PFSK-1 (cell line): Measurements from ENCODE around the gene MYO1G.

Source experiments
- POLR2AphosphoS5 ChIP-seq: IDR thresholded peaks from 2 replicates; pipeline ENCODE4 v1.6.1; 2012; ENCODE audit warnings: low read depth, mild to moderate bottlenecking, control low read depth, low read length, moderate library complexity
- SIN3A ChIP-seq: IDR thresholded peaks from 2 replicates; pipeline ENCODE4 v1.6.1; 2012; ENCODE audit warnings: mild to moderate bottlenecking, low read length, moderate library complexity, borderline replicate concordance; ENCODE audit not compliant: insufficient read depth
- TAF1 ChIP-seq: IDR thresholded peaks from 2 replicates; pipeline ENCODE4 v1.6.1; 2012; ENCODE audit warnings: low read length, control low read depth, borderline replicate concordance; ENCODE audit not compliant: insufficient read depth
- TF ChIP-seq, protein P1 (sequence below), 2 experiments: IDR thresholded peaks; 2 replicates each; pipeline versions ENCODE4 v1.6.1 to v1.8.0; 2011 to 2012; ENCODE audit warnings: low read depth in 2 of 2, low read length in 2 of 2, control low read depth in 1 of 2, inconsistent platforms in 1 of 2, mild to moderate bottlenecking in 1 of 2, moderate library complexity in 1 of 2; ENCODE audit not compliant: insufficient read depth in 1 of 2

DNA sequence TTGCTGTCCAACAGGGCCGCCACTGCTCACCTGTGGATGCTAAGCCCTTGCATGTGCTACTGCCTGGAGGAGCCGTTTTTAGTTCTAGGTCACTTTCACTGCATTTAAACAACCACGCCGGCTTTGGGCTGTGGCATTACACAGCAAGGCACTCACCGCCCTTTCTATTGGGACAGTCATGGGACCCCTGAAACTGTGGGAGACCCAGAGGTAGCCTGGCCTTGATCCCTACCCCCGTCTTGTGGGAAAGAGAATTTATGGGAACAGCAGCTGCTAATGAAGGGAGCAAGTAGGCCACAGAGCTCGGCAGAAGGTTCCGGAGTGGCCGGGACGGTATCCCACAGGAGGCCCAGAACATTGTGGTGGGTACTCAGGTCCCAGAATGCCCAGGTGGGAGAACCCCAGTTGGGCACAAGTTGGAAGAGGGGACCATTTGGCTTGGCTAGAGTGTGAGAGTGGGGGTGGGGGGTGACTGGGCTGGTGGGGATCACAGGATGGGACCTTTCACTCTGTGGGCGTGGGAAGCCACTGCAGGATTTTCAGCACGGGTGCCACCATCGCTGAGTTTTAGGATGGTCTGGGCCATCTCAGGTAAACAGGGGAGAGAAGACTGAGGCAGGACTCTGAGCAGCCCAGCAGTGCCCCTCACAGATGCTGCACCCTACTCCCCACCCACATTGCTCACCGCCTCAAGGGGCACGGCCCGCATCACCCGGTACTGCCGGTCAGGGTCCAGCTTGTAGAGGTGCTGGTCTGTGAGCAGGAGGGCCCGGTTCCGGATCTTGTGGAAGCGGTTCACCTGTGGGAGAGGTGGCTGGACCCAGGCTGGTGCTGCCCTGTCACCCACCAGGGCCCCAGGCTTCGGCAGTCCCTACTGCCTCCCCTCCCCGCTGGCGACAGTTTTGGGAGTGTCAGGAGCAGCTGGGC, 15.2 kb downstream of the MYO1G start:
- TF ChIP-seq SIN3A (no peak), POLR2AphosphoS5 (no peak), TAF1 (no peak)
- TF ChIP-seq, protein P1, sequence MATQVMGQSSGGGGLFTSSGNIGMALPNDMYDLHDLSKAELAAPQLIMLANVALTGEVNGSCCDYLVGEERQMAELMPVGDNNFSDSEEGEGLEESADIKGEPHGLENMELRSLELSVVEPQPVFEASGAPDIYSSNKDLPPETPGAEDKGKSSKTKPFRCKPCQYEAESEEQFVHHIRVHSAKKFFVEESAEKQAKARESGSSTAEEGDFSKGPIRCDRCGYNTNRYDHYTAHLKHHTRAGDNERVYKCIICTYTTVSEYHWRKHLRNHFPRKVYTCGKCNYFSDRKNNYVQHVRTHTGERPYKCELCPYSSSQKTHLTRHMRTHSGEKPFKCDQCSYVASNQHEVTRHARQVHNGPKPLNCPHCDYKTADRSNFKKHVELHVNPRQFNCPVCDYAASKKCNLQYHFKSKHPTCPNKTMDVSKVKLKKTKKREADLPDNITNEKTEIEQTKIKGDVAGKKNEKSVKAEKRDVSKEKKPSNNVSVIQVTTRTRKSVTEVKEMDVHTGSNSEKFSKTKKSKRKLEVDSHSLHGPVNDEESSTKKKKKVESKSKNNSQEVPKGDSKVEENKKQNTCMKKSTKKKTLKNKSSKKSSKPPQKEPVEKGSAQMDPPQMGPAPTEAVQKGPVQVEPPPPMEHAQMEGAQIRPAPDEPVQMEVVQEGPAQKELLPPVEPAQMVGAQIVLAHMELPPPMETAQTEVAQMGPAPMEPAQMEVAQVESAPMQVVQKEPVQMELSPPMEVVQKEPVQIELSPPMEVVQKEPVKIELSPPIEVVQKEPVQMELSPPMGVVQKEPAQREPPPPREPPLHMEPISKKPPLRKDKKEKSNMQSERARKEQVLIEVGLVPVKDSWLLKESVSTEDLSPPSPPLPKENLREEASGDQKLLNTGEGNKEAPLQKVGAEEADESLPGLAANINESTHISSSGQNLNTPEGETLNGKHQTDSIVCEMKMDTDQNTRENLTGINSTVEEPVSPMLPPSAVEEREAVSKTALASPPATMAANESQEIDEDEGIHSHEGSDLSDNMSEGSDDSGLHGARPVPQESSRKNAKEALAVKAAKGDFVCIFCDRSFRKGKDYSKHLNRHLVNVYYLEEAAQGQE (IDR thresholded peaks at IDR 0.05; ENCODE audit: insufficient read depth in 1 of 2, low read depth in 2 of 2, low read length in 2 of 2): no peak
